Mucosa of stomach (tissue), 1 donor: Measurements from ENCODE around the gene OR10A4.
"Not testable (repeated sequence)": the region's sequence is repeated elsewhere in the genome, so short reads cannot be mapped to it uniquely, and the experiment has no call there.

ENCODE experiments used
- H3K27me3 ChIP-seq: one replicate; pipeline ENCODE4 v1.7.0; 2013; ENCODE audit warnings: mild to moderate bottlenecking, low read length; ENCODE audit not compliant: control insufficient read depth, insufficient read depth
- H3K36me3 ChIP-seq: one replicate; pipeline ENCODE4 v1.7.0; 2013; ENCODE audit warnings: low read length; ENCODE audit not compliant: control insufficient read depth, insufficient read depth
- H3K4me1 ChIP-seq: one replicate; pipeline ENCODE4 v1.7.0; 2013; ENCODE audit warnings: mild to moderate bottlenecking, low read length; ENCODE audit not compliant: control insufficient read depth, insufficient read depth
- H3K4me3 ChIP-seq: one replicate; pipeline ENCODE4 v1.7.0; 2013; ENCODE audit warnings: low read length
- H3K9ac ChIP-seq: one replicate; pipeline ENCODE4 v1.7.0; 2013; ENCODE audit warnings: mild to moderate bottlenecking, low read length, moderate library complexity
- H3K9me3 ChIP-seq: one replicate; pipeline ENCODE4 v1.7.0; 2013; ENCODE audit warnings: mild to moderate bottlenecking, low read length, moderate library complexity; ENCODE audit not compliant: control insufficient read depth
- donor health status: Pancreatic carcinoma.

OR10A4 gene

GRCh38 chr11:6862961-6863360 lies 13.5 kb upstream of the OR10A4 start, which contains the start of gene OR10A2:
Gene OR10A2 (plus strand): TSS chr11:6863057. CDS start chr11:6869755, 6,698 bp downstream.
- Histone ChIP-seq H3K4me3 (no peak within 1 kb of the TSS), H3K9me3 (no peaks in the 10 kb centered on the region), H3K4me1 (no peaks in the 10 kb centered on the region), H3K9ac (no peak within 1 kb of the TSS), H3K36me3 (no peaks in the 10 kb centered on the region), H3K27me3 (no peaks in the 10 kb centered on the region)

DNA sequence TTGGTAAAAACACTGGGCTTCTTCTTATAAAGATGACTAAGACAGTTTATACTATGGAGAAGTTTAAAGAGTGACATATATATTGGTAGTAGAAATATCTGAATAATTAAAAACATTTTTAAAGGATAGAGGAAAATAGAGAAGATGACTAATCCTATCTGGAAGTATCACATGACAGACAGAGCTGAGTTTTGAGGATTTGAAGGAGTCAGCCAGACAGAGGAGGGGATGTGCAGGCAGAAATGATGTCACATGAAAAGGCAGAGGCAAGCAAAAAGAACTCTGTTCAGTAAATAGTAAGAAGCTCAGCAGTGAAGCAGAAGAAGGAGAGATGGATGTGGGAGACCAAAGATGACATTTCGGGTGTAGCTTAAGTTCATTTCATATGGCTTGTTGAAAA lies 12.0 kb upstream of the OR10A4 start:
- no peaks in the 10 kb centered on the region for H3K36me3 ChIP-seq
- H3K4me3 ChIP-seq: no peak overlapping the region
- H3K9ac ChIP-seq: no peak overlapping the region
- H3K4me1 ChIP-seq: no peaks in the 10 kb centered on the region
- H3K9me3 ChIP-seq: no peaks in the 10 kb centered on the region
- H3K27me3 ChIP-seq: no peaks in the 10 kb centered on the region

DNA sequence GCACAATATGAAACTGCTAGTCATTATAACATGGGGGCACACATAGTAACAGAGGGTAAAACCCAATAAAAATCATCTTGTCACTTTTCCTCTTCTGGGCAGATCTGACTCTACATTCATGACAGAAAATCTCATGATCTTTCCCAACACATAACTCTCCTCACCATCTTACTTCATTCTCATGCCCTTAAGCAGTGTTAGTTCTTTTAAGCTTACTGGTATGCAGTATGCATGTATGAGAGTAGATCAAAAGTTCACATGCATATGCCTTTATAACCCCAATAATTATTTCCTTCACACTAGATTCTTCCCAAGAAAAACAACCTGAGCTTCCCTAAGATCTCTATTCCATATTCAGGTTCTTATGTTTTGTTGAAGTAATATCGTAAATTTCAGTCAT lies 5.1 kb upstream of the OR10A4 start:
- H3K4me3 ChIP-seq: no peak overlapping the region
- H3K36me3 ChIP-seq: no peaks in the 10 kb centered on the region
- H3K4me1 ChIP-seq: no peaks in the 10 kb centered on the region
- H3K9ac ChIP-seq: no peak overlapping the region
- H3K9me3 ChIP-seq: no peaks in the 10 kb centered on the region
- H3K27me3 ChIP-seq: no peaks in the 10 kb centered on the region

- no peak overlapping the region for H3K4me3 ChIP-seq
- H3K36me3 ChIP-seq: no peaks in the 10 kb centered on the region
- H3K27me3 ChIP-seq: no peaks in the 10 kb centered on the region
- H3K9me3 ChIP-seq: no peaks in the 10 kb centered on the region
- H3K9ac ChIP-seq: no peak overlapping the region
- H3K4me1 ChIP-seq: no peaks in the 10 kb centered on the region
These were observed 664 bp upstream of the OR10A4 start for GRCh38 chr11:6875761-6876160.

DNA sequence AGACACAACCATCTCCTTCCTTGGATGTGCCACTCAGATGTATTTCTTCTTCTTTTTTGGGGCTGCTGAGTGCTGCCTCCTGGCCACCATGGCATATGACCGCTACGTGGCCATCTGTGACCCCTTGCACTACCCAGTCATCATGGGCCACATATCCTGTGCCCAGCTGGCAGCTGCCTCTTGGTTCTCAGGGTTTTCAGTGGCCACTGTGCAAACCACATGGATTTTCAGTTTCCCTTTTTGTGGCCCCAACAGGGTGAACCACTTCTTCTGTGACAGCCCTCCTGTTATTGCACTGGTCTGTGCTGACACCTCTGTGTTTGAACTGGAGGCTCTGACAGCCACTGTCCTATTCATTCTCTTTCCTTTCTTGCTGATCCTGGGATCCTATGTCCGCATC lies 489 bp downstream of the OR10A4 start:
- Histone ChIP-seq H3K4me3 (no peak overlapping the region), H3K27me3 (no peaks in the 10 kb centered on the region), H3K4me1 (no peaks in the 10 kb centered on the region), H3K9me3 (no peaks in the 10 kb centered on the region), H3K9ac (no peak overlapping the region), H3K36me3 (no peaks in the 10 kb centered on the region)

GRCh38 chr11:6882751-6883150 lies 6.3 kb downstream of the OR10A4 start:
- no peaks in the 10 kb centered on the region for H3K9me3 ChIP-seq
- H3K36me3 ChIP-seq: no peaks in the 10 kb centered on the region
- no peak overlapping the region for H3K4me3 ChIP-seq
- no peaks in the 10 kb centered on the region for H3K4me1 ChIP-seq
- H3K9ac ChIP-seq: no peak overlapping the region
- no peaks in the 10 kb centered on the region for H3K27me3 ChIP-seq

- H3K9ac ChIP-seq, H3K4me3 ChIP-seq: not testable (repeated sequence)
These were observed 11.3 kb downstream of the OR10A4 start for GRCh38 chr11:6887711-6888110.

DNA sequence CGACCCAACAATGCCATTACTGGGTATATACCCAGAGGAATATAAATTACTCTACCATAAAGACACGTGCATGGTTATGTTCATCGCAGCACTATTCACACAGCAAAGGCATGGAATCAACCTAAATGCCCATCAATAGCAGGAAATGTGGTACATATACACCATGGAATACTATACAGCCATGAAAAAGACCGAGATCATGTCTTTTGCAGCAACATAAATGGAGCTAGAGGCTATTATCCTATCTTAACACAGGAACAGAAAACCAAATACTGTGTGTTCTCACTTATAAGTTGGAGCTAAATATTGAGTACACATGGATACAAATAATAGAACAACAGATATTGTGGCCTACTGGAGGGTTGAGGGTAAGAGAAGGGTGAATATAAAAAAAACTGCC lies 12.4 kb downstream of the OR10A4 start:
- no peaks in the 10 kb centered on the region for H3K36me3 ChIP-seq
- no peak overlapping the region for H3K4me3 ChIP-seq
- no peaks in the 10 kb centered on the region for H3K9me3 ChIP-seq
- no peaks in the 10 kb centered on the region for H3K4me1 ChIP-seq
- no peak overlapping the region for H3K9ac ChIP-seq
- H3K27me3 ChIP-seq: no peaks in the 10 kb centered on the region

More at GRCh38 chr11:6887711-6888110, 11.3 kb downstream of the OR10A4 start:
- H3K27me3 ChIP-seq, H3K9me3 ChIP-seq, H3K4me1 ChIP-seq, H3K36me3 ChIP-seq: not testable (repeated sequence)

- Histone ChIP-seq H3K27me3 (no peaks in the 10 kb centered on the region), H3K9ac (no peak overlapping the region), H3K9me3 (no peaks in the 10 kb centered on the region), H3K36me3 (no peaks in the 10 kb centered on the region), H3K4me1 (no peaks in the 10 kb centered on the region), H3K4me3 (no peak overlapping the region)
These were observed 13.4 kb downstream of the OR10A4 start for GRCh38 chr11:6889835-6890234.

DNA sequence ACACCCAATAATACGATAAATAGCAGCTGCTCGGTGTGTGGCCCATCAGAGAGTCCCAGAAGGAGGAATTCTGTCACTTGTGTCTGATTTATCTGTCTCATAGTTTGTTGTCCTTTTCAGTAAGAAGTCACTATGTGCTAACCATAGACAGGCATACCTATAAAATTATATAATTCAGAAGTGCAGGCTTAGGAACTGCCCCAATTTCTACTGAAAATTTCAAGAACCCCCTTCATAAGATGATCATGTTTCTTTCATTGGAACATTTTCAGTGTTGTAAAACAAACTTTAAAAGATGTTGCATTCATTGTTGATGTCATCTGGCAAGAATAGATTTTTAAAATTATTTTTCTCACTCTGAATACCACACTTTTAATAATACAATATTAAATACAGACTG lies 16.0 kb downstream of the OR10A4 start, which contains the start of gene OR2D2:
Gene OR2D2 (minus strand): TSS at position 101 of the 400 bp plus-strand sequence. CDS start 0 bp downstream, at position 101.
- H3K9me3 ChIP-seq: no peaks in the 10 kb centered on the region
- H3K36me3 ChIP-seq: no peaks in the 10 kb centered on the region
- H3K9ac ChIP-seq: no peak within 1 kb of the TSS
- H3K27me3 ChIP-seq: no peaks in the 10 kb centered on the region
- H3K4me1 ChIP-seq: no peaks in the 10 kb centered on the region
- no peak within 1 kb of the TSS for H3K4me3 ChIP-seq

GRCh38 chr11:6894097-6894496 lies 17.7 kb downstream of the OR10A4 start:
- Histone ChIP-seq H3K36me3 (no peaks in the 10 kb centered on the region), H3K9ac (no peak overlapping the region), H3K9me3 (no peaks in the 10 kb centered on the region), H3K4me3 (no peak overlapping the region), H3K4me1 (no peaks in the 10 kb centered on the region), H3K27me3 (no peaks in the 10 kb centered on the region)

- H3K9ac ChIP-seq: no peak overlapping the region
- H3K9me3 ChIP-seq: no peaks in the 10 kb centered on the region
- H3K4me1 ChIP-seq: no peaks in the 10 kb centered on the region
- no peaks in the 10 kb centered on the region for H3K36me3 ChIP-seq
- H3K4me3 ChIP-seq: no peak overlapping the region
- H3K27me3 ChIP-seq: no peaks in the 10 kb centered on the region
These were observed 18.6 kb downstream of the OR10A4 start for GRCh38 chr11:6895010-6895409.

DNA sequence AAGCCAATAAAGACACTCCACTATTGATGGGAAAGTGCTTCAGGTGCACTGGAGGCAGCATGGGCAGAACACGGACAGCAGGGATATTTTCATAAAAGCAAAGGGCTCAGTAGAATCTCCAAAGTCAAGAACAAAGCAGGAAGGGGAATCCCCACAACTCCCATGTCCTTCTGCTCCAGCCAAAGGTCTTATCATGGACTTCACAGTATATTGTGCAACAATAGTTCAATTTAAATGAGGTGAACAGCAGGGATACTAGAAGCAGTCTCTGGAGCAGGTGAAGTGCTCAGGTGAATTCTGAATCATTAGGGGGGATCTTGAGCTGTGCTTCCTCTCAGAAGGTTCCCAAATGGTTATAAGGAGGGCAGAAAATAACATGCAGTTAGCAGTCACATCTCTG lies 22.5 kb downstream of the OR10A4 start:
- no peak overlapping the region for H3K9ac ChIP-seq
- no peaks in the 10 kb centered on the region for H3K4me1 ChIP-seq
- H3K36me3 ChIP-seq: no peaks in the 10 kb centered on the region
- H3K27me3 ChIP-seq: no peaks in the 10 kb centered on the region
- H3K4me3 ChIP-seq: no peak overlapping the region
- H3K9me3 ChIP-seq: no peaks in the 10 kb centered on the region
